NB4 (cell line): ENCODE measurements around the gene SLC12A5.

Source experiments
- MYC ChIP-seq: IDR thresholded peaks from 2 replicates; pipeline ENCODE4 v1.6.1; 2011; ENCODE audit warnings: low read depth, low read length
- POLR2A ChIP-seq: IDR thresholded peaks from 2 replicates; pipeline ENCODE4 v1.6.1; 2011; ENCODE audit warnings: mild to moderate bottlenecking; ENCODE audit not compliant: insufficient read length; ENCODE audit errors: extremely low read depth
- TF ChIP-seq, protein P1 (sequence below): IDR thresholded peaks from one replicate; pipeline ENCODE4 v1.5.1; 2012; ENCODE audit warnings: low read depth, low read length
- TF ChIP-seq, protein P2 (sequence below): IDR thresholded peaks from 2 replicates; pipeline ENCODE4 v1.6.1; 2011; ENCODE audit warnings: low read depth, low read length

DNA sequence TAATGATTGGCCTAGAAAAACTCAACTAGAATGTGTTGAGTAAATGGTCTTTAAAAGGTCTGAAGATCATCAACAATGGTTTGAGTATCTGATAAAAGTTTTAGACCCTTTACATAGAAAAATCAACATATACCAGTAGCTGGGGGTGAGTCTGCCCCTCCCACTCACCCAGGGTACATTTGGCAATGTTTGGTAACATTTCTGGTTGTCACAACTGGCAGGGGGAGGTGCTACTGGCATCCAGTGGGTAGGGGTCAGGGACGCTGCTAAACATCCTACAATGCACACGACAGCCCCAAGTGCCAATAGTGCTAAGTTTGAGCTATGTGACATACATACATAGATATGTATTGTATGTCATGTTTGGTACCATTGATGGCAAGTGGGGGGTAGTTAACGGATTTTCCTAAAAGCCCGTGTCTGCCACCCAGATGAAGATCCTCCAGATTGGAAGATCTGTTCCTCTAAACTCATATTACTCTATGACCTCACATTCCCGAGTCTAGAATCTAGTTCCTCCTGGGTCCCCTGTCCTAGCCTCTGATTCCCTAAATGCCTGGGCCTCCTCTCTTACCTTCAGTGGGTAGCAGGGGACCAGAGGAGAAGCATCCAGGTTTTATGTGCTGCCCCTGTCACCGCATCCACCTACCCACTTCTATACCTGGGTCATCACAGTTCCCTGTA is 22.9 kb upstream of the SLC12A5 start:
- TF ChIP-seq, protein P1, sequence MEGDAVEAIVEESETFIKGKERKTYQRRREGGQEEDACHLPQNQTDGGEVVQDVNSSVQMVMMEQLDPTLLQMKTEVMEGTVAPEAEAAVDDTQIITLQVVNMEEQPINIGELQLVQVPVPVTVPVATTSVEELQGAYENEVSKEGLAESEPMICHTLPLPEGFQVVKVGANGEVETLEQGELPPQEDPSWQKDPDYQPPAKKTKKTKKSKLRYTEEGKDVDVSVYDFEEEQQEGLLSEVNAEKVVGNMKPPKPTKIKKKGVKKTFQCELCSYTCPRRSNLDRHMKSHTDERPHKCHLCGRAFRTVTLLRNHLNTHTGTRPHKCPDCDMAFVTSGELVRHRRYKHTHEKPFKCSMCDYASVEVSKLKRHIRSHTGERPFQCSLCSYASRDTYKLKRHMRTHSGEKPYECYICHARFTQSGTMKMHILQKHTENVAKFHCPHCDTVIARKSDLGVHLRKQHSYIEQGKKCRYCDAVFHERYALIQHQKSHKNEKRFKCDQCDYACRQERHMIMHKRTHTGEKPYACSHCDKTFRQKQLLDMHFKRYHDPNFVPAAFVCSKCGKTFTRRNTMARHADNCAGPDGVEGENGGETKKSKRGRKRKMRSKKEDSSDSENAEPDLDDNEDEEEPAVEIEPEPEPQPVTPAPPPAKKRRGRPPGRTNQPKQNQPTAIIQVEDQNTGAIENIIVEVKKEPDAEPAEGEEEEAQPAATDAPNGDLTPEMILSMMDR, result no peak
- TF ChIP-seq POLR2A, result no peak
- TF ChIP-seq, protein P2, sequence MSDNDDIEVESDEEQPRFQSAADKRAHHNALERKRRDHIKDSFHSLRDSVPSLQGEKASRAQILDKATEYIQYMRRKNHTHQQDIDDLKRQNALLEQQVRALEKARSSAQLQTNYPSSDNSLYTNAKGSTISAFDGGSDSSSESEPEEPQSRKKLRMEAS, result no peak
- TF ChIP-seq MYC, result no peak
